GM21390 (cell line): ENCODE measurements around the gene PIGU.

Experiments used
- ATAC-seq: cut with Tn5 transposase; IDR thresholded peaks from one replicate; pipeline ENCODE4 v1.9.1; 2021; ENCODE audit not compliant: unreplicated experiment

Gene PIGU

GRCh38 chr20:34560141-34560523 lies 116.8 kb downstream of the PIGU start:
- no peak for ATAC-seq

GRCh38 chr20:34559311-34560140 lies 117.4 kb downstream of the PIGU start:
- no peak for ATAC-seq

GRCh38 chr20:34558320-34559218 lies 118.3 kb downstream of the PIGU start, which contains the start of gene MAP1LC3A:
Gene MAP1LC3A, plus strand, starts transcription at chr20:34558718. Its CDS starts 151 bp downstream, at chr20:34558869.
- ATAC-seq: no peak

- ATAC-seq: no peak
Measured at GRCh38 chr20:34557936-34558319, 119.0 kb downstream of the PIGU start.

- no peak for ATAC-seq
Measured at GRCh38 chr20:34553366-34553867, 123.5 kb downstream of the PIGU start.

GRCh38 chr20:34552569-34552968 lies 124.3 kb downstream of the PIGU start:
- ATAC-seq: no peak

GRCh38 chr20:34549929-34550305 lies 127.0 kb downstream of the PIGU start:
- no peak for ATAC-seq

- no peak for ATAC-seq
Measured at GRCh38 chr20:34549291-34549928, 127.5 kb downstream of the PIGU start.

- no peak for ATAC-seq
Measured at GRCh38 chr20:34547844-34548613, 128.9 kb downstream of the PIGU start.

GRCh38 chr20:34546751-34547181 lies 130.1 kb downstream of the PIGU start:
- ATAC-seq: no peak

GRCh38 chr20:34544109-34544796 lies 132.6 kb downstream of the PIGU start:
- ATAC-seq: no peak

GRCh38 chr20:34543463-34544056 lies 133.3 kb downstream of the PIGU start:
- ATAC-seq: no peak

GRCh38 chr20:34542439-34542838 lies 134.5 kb downstream of the PIGU start:
- no peak for ATAC-seq

GRCh38 chr20:34541917-34542316 lies 135.0 kb downstream of the PIGU start:
- no peak for ATAC-seq

GRCh38 chr20:34541264-34541901 lies 135.5 kb downstream of the PIGU start:
- no peak for ATAC-seq

- ATAC-seq: no peak
Measured at GRCh38 chr20:34540596-34541263, 136.2 kb downstream of the PIGU start.

- no peak for ATAC-seq
Measured at GRCh38 chr20:34539756-34540155, 137.1 kb downstream of the PIGU start.

- ATAC-seq: no peak
Measured at GRCh38 chr20:34538671-34539123, 138.2 kb downstream of the PIGU start.
